GM19193 (cell line): ENCODE results near the gene ZNF148.
A peak's percentile ranks its signal among the peaks of the same experiment; 100 is the strongest.

Experiments used
- POLR2A ChIP-seq: IDR thresholded peaks from 4 replicates; pipeline ENCODE4 v1.6.1; 2011; ENCODE audit not compliant: insufficient read depth, insufficient read length; ENCODE audit errors: extremely low read depth

The ZNF148 gene, protein sequence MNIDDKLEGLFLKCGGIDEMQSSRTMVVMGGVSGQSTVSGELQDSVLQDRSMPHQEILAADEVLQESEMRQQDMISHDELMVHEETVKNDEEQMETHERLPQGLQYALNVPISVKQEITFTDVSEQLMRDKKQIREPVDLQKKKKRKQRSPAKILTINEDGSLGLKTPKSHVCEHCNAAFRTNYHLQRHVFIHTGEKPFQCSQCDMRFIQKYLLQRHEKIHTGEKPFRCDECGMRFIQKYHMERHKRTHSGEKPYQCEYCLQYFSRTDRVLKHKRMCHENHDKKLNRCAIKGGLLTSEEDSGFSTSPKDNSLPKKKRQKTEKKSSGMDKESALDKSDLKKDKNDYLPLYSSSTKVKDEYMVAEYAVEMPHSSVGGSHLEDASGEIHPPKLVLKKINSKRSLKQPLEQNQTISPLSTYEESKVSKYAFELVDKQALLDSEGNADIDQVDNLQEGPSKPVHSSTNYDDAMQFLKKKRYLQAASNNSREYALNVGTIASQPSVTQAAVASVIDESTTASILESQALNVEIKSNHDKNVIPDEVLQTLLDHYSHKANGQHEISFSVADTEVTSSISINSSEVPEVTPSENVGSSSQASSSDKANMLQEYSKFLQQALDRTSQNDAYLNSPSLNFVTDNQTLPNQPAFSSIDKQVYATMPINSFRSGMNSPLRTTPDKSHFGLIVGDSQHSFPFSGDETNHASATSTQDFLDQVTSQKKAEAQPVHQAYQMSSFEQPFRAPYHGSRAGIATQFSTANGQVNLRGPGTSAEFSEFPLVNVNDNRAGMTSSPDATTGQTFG

DNA sequence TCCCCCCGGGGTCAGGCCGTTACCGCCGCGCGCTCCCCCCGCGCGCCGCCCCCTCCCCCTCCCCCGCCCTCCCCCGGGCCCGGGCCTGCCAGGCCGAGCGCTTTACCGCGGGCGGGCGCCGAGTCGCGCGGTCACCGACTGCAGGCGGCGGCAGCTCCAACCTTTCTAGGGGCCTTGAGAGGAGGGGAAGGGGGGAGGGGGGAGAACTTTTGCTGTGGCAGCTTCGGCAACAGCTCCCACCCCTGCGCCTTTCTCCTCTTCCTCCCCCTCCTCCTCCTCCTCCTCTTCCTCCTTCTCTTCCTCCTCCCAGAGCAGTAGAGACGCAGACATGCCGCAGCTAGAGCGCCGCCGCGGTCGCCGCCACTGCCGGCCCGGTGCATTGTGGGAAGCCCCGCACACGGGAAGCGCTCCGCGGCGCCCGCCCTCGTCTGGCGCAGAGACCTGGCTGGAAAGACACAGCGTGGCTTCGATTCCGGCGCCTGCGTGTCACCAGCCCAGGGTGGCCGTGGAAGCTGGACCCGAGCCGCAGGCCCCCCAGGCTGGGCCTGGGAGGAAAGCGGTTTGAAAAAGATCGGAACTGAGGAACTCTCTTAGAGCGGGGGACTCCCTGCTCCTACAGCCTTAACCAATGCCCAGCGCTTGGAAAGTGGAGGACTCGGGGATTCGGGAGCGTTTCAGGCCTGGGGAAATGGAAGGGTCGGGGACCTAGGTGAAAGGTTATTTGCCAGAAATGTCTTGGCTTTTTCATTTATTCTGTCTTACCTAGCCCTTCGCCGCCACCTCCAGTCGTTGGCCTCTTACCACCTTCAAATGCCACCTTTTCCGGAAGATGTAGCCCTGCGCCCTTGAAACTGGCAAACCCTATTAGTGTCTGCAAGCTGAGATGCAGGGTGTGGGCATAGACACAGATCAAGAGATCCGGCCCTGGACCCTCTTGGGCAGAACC is at the start of gene ZNF148:
ZNF148 (minus strand) TSS at position 330 of the 946 bp plus-strand sequence. CDS start 61,685 bp downstream, outside the sequence.
- TF ChIP-seq POLR2A, result peak; percentile 96

DNA sequence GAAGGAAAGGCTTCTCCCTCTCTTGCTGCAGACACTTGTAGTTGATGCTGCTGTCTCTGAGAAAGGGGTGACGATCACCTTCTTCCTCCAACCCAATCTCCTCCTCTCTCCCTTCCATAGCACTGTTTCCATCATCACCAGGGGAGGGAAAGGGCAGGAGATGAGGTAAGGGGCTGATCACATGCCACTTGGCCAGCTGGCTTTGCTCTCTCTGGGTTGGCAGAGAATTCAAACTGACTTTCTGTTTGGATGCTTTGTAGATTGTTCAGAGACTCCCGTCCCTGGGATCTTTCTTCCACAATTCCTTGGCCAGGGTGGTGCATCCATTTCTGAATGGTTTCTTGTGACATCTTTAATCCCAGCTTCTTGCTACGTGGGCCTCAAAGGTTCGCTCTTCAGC is 43.2 kb upstream of the ZNF148 start:
- no peak for TF ChIP-seq POLR2A

DNA sequence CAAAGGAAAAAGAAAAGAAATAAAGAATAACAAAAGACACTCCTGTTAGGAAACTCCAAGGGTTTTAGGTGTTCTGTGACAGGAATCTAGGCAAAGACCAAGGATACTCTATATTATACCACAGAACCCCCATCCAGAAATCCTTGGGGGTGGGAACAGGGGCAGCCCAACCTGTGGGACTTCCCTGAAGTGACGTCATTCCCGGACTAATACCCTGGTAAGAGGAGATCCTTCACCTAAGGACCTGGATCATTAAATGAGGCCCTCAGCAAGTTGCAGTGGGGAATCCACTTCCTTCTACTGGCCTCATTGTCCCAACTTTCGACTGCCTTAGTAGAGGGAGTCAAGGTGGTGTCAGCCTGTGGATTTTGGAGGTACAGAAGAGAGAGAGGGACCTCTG is 41.1 kb upstream of the ZNF148 start:
- TF ChIP-seq POLR2A, result no peak

DNA sequence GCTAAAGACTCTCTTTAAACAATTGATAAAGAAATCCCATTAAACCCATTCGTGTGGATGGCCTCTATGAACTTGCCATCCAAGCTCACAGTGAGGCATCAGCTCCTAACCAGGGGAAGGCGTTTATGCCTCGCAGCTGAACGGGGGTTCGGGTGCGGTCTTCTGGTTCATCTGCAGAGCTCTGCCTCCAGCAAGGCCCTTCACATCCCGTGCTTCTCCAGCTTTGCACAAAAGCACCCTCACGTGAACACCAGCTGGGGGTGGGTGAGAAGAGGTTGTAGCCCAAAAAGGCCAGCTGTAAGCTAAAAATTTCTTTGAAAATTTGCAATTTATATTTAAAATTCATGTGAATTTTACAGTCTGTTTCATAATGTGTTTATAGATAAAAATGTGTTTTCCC is 39.5 kb upstream of the ZNF148 start:
- TF ChIP-seq POLR2A, result no peak

DNA sequence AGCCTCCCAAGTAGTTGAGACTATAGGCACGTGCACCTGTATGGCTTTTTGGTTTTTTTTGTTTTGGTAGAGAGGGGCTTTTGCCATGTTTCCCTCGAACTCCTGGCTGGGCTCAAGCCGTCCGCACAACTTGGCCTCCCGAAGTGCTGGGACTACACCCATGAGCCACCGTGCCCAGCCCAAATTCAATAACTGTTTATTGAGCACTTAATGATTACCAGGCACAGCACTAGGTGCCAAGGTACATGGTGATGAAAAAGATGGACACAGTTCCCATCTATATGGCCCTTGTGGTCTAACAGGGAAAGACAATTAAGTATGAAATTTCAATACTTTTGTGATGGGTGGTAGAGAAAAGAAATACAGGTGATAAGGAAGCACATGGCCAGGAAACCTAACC is 35.8 kb upstream of the ZNF148 start:
- no peak for TF ChIP-seq POLR2A

DNA sequence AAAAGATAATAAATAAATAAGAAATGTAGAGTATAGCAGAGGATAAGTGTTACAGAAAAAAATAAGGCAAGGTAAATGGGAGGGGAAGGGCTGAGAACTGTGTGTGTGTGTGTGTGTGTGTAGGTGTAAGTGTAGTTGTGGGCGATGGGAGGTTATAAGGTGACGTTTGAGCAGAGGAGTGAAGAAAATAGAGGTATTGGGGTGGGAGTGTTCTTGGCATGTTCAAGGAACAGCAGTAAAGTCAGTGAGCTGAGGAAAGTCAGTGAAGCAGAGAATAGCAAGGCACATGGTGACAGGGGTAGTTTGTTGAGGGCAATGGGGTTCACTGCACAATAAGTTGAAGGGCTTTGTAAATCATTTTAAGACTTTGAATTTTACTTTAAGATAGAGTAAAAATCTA is 30.9 kb upstream of the ZNF148 start:
- TF ChIP-seq POLR2A, result no peak

DNA sequence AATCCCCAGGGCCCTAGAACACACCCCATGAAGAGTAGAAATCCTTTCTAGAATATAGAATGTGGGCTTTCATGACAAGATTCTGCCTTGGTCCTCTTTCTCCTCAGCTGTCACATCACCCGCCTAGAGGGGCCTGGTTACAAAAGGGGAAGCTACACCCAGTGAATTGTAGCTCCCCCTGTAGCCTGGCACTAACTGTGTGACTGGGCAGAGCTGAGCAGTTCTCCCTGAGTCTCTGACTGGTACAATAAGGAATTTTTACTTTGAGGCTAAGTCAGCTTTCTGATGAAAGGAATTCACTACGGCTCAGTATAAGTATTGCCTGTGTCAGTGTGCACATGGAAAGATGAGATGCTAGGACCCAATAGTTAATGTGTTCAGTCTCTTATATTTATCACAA is 28.7 kb upstream of the ZNF148 start:
- TF ChIP-seq POLR2A, result no peak

DNA sequence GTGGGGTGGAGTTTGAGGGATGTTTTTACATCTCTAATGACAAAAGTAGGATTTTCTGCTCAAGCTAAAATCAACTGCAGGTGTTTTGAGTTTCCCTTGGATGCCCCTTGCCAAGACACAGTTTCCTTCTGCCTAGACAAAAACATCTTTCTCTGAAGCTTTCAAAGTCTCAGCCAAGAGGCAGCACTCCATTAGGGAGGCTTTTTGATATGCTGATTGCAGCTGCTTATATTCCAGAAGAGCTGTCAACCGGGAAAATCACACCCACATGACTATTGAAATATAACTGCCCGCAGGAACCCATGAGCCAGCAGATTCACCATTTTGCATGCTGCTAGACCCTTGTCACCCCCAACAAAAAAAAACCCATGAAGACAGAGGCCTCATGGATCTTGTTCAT is 27.5 kb upstream of the ZNF148 start:
- no peak for TF ChIP-seq POLR2A

DNA sequence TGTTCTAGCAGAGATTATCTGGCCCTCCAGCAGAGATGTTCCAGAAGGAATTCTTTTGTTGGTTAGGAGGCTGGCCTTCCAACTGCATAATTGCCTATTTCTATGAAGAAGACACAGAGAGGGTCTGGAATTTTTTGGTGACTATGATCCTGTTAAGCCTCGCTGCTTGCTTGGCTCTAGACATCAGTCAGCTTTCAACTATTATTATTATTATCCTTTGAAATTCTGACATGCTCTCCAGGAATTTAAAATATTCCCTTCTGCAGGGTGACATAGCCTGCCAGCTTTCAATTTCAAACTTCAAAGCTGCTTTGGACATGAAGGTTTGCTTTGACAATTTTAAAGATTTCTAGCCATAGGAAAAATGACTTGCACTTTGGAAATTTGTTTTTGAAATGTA is 26.3 kb upstream of the ZNF148 start:
- no peak for TF ChIP-seq POLR2A

DNA sequence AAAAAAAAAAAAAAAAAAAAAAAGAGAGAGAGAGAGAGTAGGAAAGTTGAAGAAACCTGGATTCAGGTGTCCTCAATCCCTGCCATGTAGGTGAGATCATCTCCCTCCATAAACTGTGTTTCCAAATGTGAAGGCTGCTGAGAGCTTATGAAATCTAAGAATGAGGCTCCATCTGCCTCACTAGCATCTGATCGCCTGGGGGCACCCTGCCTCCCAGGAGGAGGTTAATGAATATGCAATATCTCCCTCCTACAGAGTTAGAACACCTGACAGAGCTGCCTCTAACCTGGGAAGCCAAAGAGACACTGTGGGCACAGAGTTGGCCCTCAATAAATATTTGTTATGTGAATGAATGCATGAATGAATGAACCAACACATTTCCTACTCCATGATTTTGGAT is 23.8 kb upstream of the ZNF148 start:
- TF ChIP-seq POLR2A, result no peak

DNA sequence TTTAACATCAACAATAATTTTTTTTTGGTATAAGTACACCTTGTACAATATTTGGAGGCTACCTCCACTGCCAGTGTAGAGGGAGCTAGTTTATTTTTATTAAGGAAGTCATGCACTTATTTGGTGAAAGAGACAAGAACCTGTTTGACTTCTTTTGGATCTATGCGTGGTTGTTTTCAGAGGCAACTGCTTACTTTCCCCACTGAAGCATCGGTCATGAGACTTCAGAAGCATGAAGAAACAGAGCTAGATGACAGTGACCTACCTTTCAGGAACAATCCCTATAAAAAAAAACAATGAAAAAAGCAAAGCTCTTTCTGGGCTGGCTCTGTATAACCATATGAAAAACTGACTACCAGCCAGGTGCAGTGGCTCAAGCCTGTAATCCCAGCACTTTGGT is 20.0 kb upstream of the ZNF148 start:
- no peak for TF ChIP-seq POLR2A

DNA sequence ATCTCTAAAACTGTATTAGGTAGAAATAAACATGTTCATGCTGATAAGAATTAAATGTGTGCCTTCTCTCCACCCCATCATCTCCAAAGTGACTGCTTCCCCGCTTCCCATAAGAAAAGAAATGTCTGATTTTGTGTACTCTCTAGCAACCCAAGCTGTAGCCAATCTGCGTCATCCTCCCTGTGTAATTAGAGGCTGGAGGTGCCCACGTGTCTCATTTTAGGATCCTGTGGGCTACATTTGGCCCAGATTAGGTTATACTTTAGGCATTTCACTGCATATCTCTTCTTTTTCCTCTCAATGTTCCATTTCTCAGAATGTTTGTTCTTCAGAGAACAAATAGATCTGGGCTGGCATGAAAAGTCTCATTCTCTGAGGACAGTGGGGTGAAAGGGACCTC is 19.3 kb upstream of the ZNF148 start:
- no peak for TF ChIP-seq POLR2A

DNA sequence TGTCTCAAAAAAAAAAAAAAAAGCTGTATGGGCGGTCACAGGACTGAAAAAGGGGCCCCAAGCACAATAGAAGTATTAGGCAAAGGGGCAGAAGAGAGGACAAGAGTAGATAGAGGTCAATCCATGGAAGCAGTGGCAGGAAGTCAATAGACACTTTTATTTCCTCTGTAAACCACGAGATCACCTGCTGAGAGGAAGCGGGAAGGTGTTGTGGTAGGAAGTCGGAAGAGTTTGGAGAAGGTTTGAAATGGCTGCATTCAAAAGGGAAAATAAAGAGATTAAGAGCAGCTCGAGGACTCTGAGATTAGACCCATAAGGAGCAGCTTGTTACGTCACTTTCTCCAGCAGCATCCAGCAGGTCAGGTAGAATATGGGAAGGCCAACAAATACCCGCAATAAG is 14.2 kb upstream of the ZNF148 start:
- TF ChIP-seq POLR2A, result no peak

DNA sequence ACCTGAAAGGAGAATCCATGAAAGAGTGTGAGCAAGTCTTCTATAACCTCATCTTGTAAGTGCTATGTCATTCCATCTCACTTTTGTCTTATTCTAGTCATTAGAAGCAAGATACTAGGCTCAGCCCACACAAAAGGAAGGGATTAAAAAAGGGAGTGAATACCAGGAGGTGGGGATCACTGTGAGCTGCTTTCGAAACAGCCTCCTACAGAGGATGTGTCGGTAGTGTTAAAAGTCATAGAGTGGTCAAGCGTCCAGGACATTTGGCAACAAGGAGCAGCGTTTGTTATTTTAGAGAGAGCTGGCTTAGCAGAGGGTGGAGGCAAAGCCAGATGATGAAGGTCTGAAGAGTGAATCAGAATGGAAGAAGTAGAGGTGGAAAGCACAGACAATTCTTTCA is 11.7 kb upstream of the ZNF148 start:
- no peak for TF ChIP-seq POLR2A

DNA sequence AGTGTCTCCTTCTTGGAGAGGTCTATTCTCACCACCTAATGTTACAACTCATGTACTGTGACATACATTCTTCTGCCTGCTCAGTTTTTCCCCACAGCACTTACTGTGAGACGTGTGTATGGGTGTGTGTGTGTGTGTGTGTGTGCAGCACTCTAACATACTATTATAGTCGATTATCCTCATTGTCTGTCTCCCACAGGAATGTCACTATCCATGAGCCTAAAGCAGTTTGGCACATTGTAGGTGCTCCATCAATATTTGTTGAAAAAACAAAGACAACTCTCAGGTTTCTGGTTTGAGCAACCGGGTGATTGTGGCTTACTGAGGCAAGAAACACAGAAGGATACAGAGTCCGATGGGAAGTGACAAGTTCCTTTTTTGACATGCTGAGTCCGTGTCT is 8.6 kb upstream of the ZNF148 start:
- TF ChIP-seq POLR2A, result no peak
